HEK293 (cell line): ENCODE data around the gene PDPK1.

ENCODE experiments used
- FEZF1 ChIP-seq: fragments of 450-650 bp; formaldehyde crosslinking; IDR thresholded peaks from 2 replicates; pipeline ENCODE4 v1.5.1; 2016; ENCODE audit warnings: missing biosample characterization, missing genetic modification characterization
- GLIS2 ChIP-seq: fragments of 450-650 bp; formaldehyde crosslinking; IDR thresholded peaks from 2 replicates; pipeline ENCODE4 v1.5.1; 2016; ENCODE audit warnings: missing biosample characterization, missing genetic modification characterization
- KLF1 ChIP-seq: fragments of 450-650 bp; formaldehyde crosslinking; IDR thresholded peaks from 2 replicates; pipeline ENCODE4 v1.5.1; 2016; ENCODE audit warnings: missing biosample characterization, missing genetic modification characterization
- KLF16 ChIP-seq: fragments of 450-650 bp; formaldehyde crosslinking; IDR thresholded peaks from 2 replicates; pipeline ENCODE4 v1.5.1; 2017; ENCODE audit warnings: missing biosample characterization, missing genetic modification characterization
- KLF7 ChIP-seq: fragments of 450-650 bp; formaldehyde crosslinking; IDR thresholded peaks from 2 replicates; pipeline ENCODE4 v1.5.1; 2016; ENCODE audit warnings: missing biosample characterization, missing genetic modification characterization, borderline replicate concordance
- MEIS1 ChIP-seq: sonication (generic); formaldehyde crosslinking; IDR thresholded peaks from 2 replicates; pipeline ENCODE4 v1.8.1; 2022; ENCODE audit warnings: missing genetic modification reagents, mild to moderate bottlenecking, borderline replicate concordance
- SALL2 ChIP-seq: fragments of 450-650 bp; formaldehyde crosslinking; IDR thresholded peaks from 2 replicates; pipeline ENCODE4 v1.5.0; 2017; ENCODE audit warnings: missing biosample characterization, mild to moderate bottlenecking, missing genetic modification characterization, borderline replicate concordance
- SETDB1 ChIP-seq: IDR thresholded peaks from one replicate; pipeline ENCODE4 v1.6.1; 2017; ENCODE audit warnings: mild to moderate bottlenecking, low read length, moderate library complexity, mixed read lengths; ENCODE audit not compliant: insufficient read length
- SP7 ChIP-seq: fragments of 450-650 bp; formaldehyde crosslinking; IDR thresholded peaks from 2 replicates; pipeline ENCODE4 v1.5.1; 2016; ENCODE audit warnings: missing biosample characterization, missing genetic modification characterization
- TCF7L2 ChIP-seq: IDR thresholded peaks from 2 replicates; pipeline ENCODE4 v1.6.1; 2011; ENCODE audit warnings: low read depth, mild to moderate bottlenecking, inconsistent platforms, low read length, moderate library complexity, borderline replicate concordance
- ZBTB20 ChIP-seq: fragments of 450-650 bp; formaldehyde crosslinking; IDR thresholded peaks from 2 replicates; pipeline ENCODE4 v1.5.1; 2016; ENCODE audit warnings: missing biosample characterization, missing genetic modification characterization
- ZBTB8A ChIP-seq: fragments of 450-650 bp; formaldehyde crosslinking; IDR thresholded peaks from 2 replicates; pipeline ENCODE4 v1.5.1; 2016; ENCODE audit warnings: missing biosample characterization, missing genetic modification characterization
- ZNF16 ChIP-seq: fragments of 450-650 bp; formaldehyde crosslinking; IDR thresholded peaks from 2 replicates; pipeline ENCODE4 v1.5.1; 2016; ENCODE audit warnings: low read depth, missing biosample characterization, missing genetic modification characterization
- ZNF169 ChIP-seq: fragments of 450-650 bp; formaldehyde crosslinking; IDR thresholded peaks from 2 replicates; pipeline ENCODE4 v1.5.1; 2016; ENCODE audit warnings: missing biosample characterization, missing genetic modification characterization
- ZNF18 ChIP-seq: fragments of 450-650 bp; formaldehyde crosslinking; IDR thresholded peaks from 2 replicates; pipeline ENCODE4 v1.5.1; 2016; ENCODE audit warnings: missing biosample characterization, missing genetic modification characterization
- ZNF223 ChIP-seq: fragments of 450-650 bp; formaldehyde crosslinking; IDR thresholded peaks from 2 replicates; pipeline ENCODE4 v1.5.1; 2016; ENCODE audit warnings: missing biosample characterization, missing genetic modification characterization
- ZNF266 ChIP-seq: fragments of 450-650 bp; formaldehyde crosslinking; IDR thresholded peaks from 2 replicates; pipeline ENCODE4 v1.5.1; 2016; ENCODE audit warnings: missing biosample characterization, missing genetic modification characterization, low read depth
- ZNF341 ChIP-seq: fragments of 450-650 bp; formaldehyde crosslinking; IDR thresholded peaks from 2 replicates; pipeline ENCODE4; 2016; ENCODE audit warnings: low read depth, missing biosample characterization, missing genetic modification characterization
- ZNF404 ChIP-seq: fragments of 450-650 bp; formaldehyde crosslinking; IDR thresholded peaks from 2 replicates; pipeline ENCODE4 v1.5.1; 2017; ENCODE audit warnings: missing biosample characterization, missing genetic modification characterization
- ZNF548 ChIP-seq: fragments of 450-650 bp; formaldehyde crosslinking; IDR thresholded peaks from 2 replicates; pipeline ENCODE4 v1.5.1; 2016; ENCODE audit warnings: missing biosample characterization, missing genetic modification characterization
- ZNF558 ChIP-seq: fragments of 450-650 bp; formaldehyde crosslinking; IDR thresholded peaks from 2 replicates; pipeline ENCODE4 v1.5.1; 2016; ENCODE audit warnings: missing biosample characterization, missing genetic modification characterization
- ZNF580 ChIP-seq: fragments of 450-650 bp; formaldehyde crosslinking; IDR thresholded peaks from 2 replicates; pipeline ENCODE4 v1.5.1; 2016; ENCODE audit warnings: missing biosample characterization, missing genetic modification characterization
- ZNF596 ChIP-seq: fragments of 450-650 bp; IDR thresholded peaks from 2 replicates; pipeline ENCODE4 v1.5.0; 2018; ENCODE audit warnings: missing biosample characterization, mild to moderate bottlenecking, missing genetic modification characterization, moderate library complexity
- ZNF664 ChIP-seq: fragments of 450-650 bp; formaldehyde crosslinking; IDR thresholded peaks from 2 replicates; pipeline ENCODE4 v1.5.1; 2016; ENCODE audit warnings: missing biosample characterization, missing genetic modification characterization
- ZNF677 ChIP-seq: fragments of 450-650 bp; IDR thresholded peaks from 2 replicates; pipeline ENCODE4 v1.5.0; 2018; ENCODE audit warnings: missing biosample characterization, mild to moderate bottlenecking, missing genetic modification characterization, moderate library complexity
- ZNF843 ChIP-seq: fragments of 450-650 bp; formaldehyde crosslinking; IDR thresholded peaks from 2 replicates; pipeline ENCODE4 v1.5.1; 2016; ENCODE audit warnings: missing biosample characterization, missing genetic modification characterization
- ZSCAN16 ChIP-seq: fragments of 450-650 bp; formaldehyde crosslinking; IDR thresholded peaks from 2 replicates; pipeline ENCODE4 v1.5.1; 2016; ENCODE audit warnings: missing biosample characterization, missing genetic modification characterization
- ZSCAN23 ChIP-seq: fragments of 450-650 bp; formaldehyde crosslinking; IDR thresholded peaks from 2 replicates; pipeline ENCODE4 v1.5.1; 2016; ENCODE audit warnings: missing biosample characterization, missing genetic modification characterization
- ZSCAN4 ChIP-seq: fragments of 450-650 bp; formaldehyde crosslinking; IDR thresholded peaks from 2 replicates; pipeline ENCODE4 v1.5.1; 2017; ENCODE audit warnings: missing biosample characterization, missing genetic modification characterization
- TF ChIP-seq, protein P1 (sequence below): fragments of 450-650 bp; formaldehyde crosslinking; IDR thresholded peaks from 2 replicates; pipeline ENCODE4 v1.5.1; 2017; ENCODE audit warnings: missing biosample characterization, mild to moderate bottlenecking, missing genetic modification characterization, moderate library complexity
- TF ChIP-seq, protein P2 (sequence below): fragments of 450-650 bp; formaldehyde crosslinking; IDR thresholded peaks from 2 replicates; pipeline ENCODE4 v1.5.1; 2017; ENCODE audit warnings: missing biosample characterization, missing genetic modification characterization
- TF ChIP-seq, protein P3 (sequence below): fragments of 450-650 bp; formaldehyde crosslinking; IDR thresholded peaks from 2 replicates; pipeline ENCODE4 v1.5.1; 2016; ENCODE audit warnings: missing biosample characterization, missing genetic modification characterization

PDPK1 gene

DNA sequence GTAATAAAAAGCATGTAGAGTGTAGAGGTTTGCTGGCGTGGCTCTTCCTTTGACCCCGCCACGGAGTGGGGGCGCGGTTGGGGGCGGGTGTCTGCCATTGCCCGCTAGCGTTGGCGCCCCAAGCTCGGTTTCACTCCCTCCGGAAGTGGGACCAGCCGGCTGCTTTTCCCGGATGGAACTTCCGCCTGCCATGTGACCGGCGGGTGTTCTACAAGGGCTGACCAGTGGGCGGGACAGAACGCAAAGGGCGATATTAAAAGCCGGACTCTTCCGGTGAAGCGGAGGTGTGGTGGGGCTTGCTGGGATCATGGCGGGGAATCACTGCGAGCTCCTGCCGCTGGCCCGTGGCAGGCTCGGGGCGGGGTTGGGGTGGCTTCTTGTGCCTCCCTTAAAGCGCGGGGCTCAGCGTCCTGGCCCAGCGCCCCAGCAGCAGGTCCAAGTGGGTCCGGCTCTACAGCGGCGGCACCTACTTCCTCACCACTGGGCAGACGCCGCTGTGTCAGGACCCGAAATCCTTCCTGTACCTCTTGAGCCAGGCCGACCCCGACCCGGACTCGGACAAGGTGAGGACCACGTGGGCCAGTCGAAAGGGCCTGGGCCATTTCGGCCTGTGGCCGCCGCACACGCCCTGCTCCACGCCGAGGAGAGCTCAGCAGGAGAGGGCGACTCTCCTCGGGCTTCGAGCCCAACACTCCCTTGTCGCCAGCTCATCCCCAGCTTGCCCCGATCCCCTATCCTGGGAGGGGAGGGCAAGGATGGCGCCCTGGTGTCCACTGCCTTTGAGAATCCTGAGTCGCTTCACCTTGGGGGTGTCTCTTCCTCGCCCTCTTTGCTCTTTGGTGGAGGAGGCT is 65.6 kb downstream of the PDPK1 start (continued):
- TF ChIP-seq ZNF596 (tag by site-specific recombination) (no peak), ZBTB20 (tag by site-specific recombination) (peak; percentile 66), ZNF558 (0 out of 2 replicates have a peak, but pooled peaks have one; percentile 18), KLF1 (tag by site-specific recombination) (peak; percentile 91), ZNF16 (tag by site-specific recombination) (no peak), ZNF341 (tag by site-specific recombination) (peak; percentile 97), ZNF548 (no peak), KLF7 (tag by site-specific recombination) (peak; percentile 97), GLIS2 (peak; percentile 88), ZNF843 (peak; percentile 78), ZNF404 (tag by site-specific recombination) (no peak), ZNF18 (tag by site-specific recombination) (peak; percentile 76), ZNF223 (no peak), ZNF664 (peak; percentile 74), SP7 (tag by site-specific recombination) (peak; percentile 94), ZSCAN23 (tag by site-specific recombination) (0 out of 2 replicates have a peak, but pooled peaks have one; percentile 65), ZNF677 (tag by site-specific recombination) (no peak), SETDB1 (no peak), SALL2 (tag by site-specific recombination) (no peak), ZBTB8A (peak; percentile 93), ZNF266 (tag by site-specific recombination) (no peak), FEZF1 (no peak), ZNF169 (tag by site-specific recombination) (no peak), ZSCAN16 (tag by site-specific recombination) (0 out of 2 replicates have a peak, but pooled peaks have one; percentile 48), ZSCAN4 (peak; percentile 47; the same call in 1 of the 2 replicates), TCF7L2 (no peak), MEIS1 (CRISPR knock-in tag) (no peak), ZNF580 (peak; percentile 99), KLF16 (tag by site-specific recombination) (peak; percentile 100)
- TF ChIP-seq, protein P1, sequence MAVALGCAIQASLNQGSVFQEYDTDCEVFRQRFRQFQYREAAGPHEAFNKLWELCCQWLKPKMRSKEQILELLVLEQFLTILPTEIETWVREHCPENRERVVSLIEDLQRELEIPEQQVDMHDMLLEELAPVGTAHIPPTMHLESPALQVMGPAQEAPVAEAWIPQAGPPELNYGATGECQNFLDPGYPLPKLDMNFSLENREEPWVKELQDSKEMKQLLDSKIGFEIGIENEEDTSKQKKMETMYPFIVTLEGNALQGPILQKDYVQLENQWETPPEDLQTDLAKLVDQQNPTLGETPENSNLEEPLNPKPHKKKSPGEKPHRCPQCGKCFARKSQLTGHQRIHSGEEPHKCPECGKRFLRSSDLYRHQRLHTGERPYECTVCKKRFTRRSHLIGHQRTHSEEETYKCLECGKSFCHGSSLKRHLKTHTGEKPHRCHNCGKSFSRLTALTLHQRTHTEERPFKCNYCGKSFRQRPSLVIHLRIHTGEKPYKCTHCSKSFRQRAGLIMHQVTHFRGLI (tag by site-specific recombination), result peak; percentile 75
- TF ChIP-seq, protein P2, sequence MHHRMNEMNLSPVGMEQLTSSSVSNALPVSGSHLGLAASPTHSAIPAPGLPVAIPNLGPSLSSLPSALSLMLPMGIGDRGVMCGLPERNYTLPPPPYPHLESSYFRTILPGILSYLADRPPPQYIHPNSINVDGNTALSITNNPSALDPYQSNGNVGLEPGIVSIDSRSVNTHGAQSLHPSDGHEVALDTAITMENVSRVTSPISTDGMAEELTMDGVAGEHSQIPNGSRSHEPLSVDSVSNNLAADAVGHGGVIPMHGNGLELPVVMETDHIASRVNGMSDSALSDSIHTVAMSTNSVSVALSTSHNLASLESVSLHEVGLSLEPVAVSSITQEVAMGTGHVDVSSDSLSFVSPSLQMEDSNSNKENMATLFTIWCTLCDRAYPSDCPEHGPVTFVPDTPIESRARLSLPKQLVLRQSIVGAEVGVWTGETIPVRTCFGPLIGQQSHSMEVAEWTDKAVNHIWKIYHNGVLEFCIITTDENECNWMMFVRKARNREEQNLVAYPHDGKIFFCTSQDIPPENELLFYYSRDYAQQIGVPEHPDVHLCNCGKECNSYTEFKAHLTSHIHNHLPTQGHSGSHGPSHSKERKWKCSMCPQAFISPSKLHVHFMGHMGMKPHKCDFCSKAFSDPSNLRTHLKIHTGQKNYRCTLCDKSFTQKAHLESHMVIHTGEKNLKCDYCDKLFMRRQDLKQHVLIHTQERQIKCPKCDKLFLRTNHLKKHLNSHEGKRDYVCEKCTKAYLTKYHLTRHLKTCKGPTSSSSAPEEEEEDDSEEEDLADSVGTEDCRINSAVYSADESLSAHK, result peak; percentile 60; the same call in 1 of the 2 replicates
- TF ChIP-seq, protein P3, sequence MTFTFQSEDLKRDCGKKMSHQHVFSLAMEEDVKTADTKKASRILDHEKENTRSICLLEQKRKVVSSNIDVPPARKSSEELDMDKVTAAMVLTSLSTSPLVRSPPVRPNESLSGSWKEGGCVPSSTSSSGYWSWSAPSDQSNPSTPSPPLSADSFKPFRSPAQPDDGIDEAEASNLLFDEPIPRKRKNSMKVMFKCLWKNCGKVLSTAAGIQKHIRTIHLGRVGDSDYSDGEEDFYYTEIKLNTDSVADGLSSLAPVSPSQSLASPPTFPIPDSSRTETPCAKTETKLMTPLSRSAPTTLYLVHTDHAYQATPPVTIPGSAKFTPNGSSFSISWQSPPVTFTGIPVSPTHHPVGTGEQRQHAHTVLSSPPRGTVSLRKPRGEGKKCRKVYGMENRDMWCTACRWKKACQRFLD (tag by site-specific recombination), result no peak
